ENCODE results near the gene FURIN.
"Not testable (repeated sequence)": the region's sequence is repeated elsewhere in the genome, so short reads cannot be mapped to it uniquely, and the experiment has no call there.

FURIN gene

DNA sequence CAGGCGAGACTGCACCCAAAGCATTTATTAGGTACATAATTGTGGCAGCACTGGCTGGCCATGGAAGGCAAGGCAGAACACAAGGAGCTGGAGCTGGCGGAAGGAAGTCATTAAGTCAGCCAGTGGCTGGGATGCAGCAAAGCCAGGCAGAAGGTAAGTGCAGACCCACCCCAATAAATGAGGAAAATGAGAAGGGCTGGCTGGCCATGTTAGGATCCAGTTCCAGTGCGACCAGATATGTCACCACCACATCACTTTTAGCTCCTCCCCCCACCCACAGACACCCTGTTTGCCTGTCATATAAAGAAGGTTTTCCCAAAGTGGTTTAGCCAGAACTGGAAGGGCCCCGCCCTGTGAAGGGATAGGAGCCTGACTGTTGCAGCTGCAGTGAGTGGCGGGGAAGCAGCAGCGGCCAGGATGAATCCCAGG, at the start of gene FURIN:
Gene FURIN (plus strand): TSS at position 328 of the 429 bp plus-strand sequence. CDS start 7,153 bp downstream, outside the sequence.
- DNase-seq = peak; percentile 89

DNA sequence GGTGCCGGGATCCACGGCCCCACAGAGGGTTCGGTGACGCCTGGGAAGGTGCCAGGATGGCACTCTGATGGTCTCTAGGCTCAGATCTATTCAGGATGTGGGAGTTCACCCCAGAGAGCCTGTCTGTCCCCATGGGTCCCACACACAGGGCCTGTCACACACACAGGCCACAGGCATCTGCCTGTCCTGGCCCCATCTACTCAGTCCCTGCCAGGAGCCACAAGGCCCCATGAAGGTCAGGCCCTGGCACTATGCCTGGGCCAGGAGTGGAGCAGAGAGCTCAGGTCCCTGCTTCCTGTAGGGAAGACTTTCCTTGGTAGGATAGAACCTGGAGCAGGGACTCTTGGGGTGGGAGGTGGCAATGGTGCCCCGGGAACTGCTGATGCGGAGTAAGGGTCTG, 49.0 kb upstream of the FURIN start:
- no peak for DNase-seq

DNA sequence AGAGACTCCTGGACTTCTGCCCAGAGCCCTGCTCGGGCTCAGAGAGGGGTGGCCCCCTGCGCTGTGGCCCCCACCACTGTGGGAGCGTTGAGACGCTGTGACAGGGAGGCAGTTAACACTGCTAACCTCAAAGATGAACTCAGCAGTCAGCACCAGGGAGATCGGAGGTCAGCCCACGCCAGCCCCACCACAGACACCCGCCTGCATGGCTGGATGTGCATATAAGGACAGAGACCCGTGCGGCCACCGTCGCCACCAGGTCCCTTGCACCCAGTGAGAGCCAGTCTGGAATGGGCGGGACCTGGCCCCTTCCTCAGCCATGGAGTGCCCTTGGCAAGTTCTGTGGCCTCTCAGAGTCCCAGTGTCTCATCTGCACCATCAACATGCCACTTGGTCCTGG, 48.5 kb upstream of the FURIN start:
- no peak for DNase-seq

DNA sequence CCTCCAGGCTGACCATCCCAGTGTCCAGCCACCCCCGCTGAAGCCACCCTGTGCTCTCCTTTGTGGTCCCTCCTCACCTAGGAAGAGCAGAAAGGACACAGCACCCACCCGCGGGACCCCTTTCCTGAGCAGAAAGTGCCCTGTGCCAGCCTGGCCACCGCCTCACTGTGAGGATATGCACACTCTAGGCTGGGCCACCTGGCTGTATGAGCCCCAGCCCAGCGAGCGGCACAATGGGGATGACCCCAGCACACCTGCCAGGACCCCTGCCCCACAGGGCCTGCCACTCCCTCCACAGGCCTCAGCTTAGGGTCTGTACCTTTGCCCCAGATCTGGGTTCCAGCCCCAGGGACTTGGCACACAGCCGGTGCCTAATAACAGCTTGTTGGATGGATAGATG, 47.9 kb upstream of the FURIN start:
- DNase-seq = no peak

DNA sequence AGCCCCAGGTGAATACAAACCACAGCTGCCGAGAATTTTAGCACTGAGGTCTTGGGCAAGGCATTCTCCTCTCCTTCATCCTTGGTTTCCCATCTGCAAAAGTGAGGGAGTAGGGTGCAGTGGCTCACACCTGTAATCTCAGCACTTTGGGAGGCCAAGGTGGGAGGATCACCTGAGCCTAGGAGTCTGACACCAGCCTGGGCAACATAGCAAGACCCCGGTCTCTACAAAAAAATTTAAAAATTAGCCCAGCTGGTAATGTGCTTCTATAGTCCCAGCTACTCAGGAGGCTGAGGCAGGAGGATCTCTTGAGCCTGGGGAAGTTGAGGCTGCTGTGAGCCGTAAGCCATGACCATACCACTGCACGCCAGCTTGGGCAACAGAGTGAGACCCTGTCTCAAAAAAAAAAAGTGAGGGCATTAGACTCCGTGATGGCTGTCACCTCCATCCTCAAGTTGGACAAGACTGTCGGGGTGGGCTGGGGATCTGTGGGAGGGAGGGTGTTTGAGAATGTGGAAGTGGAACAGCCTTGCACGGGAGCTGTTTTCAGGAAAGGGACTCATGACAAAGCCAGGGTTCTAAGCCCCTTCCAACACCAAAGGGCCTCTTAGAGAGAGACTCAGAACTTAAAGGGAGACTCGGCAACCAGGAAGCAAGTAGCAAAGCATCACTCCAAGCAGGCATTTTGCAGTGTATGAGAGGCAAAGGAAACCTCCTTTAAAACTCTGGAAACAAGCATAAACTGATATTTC, 46.0 kb upstream of the FURIN start:
- DNase-seq = no peak

DNA sequence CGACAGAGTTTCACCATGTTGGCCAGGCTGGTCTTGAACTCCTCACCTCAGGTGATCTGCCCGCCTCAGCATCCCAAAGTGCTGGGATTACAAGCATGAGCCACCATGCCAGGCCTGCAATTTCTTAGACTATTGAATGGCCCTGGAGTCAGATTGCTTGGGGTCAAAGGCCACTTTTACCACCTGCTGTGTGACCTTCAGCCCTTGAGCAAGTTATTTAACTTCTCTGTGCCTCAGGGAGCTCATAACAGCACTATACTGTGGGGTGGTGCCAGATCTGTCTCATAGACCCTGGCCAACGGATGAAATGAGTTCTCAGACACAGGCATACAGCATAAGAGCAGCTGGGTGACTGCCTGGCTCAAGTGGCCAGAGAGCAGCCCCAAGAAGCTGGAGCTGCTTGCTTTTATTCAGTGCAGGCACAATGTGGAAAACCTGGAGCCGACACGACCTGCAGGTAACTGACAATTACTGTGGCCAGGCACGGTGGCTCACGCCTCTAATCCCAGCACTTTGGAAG, 44.9 kb upstream of the FURIN start:
- DNase-seq = no peak

DNA sequence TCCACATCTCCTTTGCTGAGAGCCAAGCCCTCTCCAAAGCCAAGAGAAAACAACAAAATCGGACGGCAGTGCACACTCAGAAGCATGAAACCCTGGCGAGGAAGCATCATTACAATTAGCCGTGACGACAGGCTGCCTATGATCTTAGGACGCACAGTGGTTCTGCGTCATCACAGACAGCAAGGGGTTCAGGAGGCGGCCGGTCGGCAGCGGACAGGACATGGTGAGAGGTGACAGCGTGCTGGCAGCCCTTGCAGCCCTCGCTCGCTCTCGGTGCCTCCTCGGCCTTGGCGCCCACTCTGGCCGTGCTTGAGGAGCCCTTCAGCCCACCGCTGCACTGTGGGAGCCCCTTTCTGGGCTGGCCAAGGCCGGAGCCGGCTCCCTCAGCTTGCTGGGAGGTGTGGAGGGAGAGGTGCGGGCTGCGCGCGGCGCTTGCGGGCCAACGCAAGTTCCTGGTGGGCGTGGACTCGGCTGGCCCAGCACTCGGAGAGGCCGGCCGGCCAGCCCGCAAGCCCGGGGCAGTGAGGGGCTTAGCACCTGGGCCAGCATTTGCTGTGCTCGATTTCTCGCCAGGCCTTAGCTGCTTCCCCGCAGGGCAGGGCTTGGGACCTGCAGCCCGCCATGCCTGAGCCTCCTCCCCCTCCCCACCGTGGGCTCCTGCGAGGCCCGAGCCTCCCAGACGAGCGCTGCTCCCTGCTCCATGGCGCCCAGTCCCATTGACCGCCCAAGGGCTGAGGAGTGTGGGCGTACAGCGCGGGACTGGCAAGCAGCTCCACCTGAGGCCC, 43.1 kb upstream of the FURIN start:
- not testable (repeated sequence) for DNase-seq

DNA sequence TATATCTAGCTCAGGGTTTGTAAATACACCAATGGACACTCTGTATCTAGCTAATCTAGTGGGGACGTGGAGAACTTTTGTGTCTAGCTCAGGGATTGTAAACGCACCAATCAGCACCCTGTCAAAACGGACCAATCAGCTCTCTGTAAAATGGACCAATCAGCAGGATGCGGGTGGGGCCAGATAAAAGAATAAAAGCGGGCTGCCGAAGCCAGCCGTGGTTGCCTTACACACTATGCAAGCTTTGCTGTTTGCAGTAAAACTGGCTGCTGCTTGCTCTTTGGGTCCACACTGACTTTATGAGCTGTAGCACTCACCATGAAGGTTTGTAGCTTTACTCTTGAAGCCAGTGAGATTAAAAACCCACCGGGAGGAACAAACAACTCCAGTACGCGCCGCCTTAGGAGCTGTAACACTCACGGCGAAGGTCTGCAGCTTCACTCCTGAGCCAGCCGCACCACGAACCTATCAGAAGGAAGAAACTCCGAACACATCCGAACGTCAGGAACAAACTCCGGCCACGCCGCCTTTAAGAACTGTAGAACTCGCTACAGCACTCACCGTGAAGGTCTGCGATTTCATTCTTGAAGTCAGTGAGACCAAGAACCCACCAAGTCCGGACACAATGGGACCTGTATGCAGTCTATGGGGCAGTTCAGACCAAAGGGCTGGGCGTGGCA, 42.0 kb upstream of the FURIN start:
- DNase-seq = not testable (repeated sequence)

DNA sequence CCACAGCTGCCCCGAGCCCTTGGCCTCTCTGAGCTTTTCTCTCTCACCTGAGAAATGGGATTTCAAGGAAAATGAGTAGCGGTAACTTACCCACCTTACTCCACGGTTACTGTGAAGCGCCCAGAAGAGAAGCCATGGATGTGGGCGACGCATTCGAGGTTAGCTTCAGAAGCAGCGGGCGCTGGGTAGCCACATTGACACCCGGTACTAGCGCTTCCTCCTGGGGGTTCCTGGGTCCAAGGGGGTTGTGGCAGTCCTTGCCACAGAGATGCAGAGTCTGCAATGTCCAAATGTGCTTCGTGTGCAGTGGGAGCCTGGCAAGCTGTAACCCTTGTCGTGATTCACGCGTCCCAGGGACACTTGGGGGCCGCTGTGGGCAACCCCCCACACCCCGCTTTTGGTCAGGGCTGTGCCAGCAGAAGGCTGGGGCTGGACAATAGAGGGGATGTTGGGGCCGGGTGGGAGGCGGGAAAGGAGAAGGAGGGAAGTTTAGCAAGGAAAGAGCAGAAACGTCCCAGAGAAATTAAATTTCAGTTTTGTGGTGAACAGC, 41.4 kb upstream of the FURIN start:
- no peak for DNase-seq

DNA sequence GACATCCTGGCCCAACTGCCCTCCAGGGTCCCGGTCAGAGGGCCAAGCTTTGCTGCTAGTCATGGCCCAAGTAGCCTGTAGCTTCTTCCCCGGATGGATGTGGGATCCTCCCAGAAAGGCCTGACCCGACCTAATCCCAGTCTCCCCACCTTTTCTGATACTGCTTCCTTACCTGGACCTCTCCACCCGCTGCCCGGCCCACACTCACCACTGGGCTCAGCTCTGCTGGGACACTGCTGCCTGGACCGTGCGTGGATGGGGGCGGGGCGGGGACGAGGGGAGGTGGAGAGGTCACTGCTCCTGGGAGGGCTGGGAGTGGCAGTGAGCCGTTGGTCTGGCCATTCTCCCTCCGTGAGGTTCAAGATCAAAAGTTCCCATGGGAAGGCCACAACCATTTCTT, 40.3 kb upstream of the FURIN start:
- no peak for DNase-seq

DNA sequence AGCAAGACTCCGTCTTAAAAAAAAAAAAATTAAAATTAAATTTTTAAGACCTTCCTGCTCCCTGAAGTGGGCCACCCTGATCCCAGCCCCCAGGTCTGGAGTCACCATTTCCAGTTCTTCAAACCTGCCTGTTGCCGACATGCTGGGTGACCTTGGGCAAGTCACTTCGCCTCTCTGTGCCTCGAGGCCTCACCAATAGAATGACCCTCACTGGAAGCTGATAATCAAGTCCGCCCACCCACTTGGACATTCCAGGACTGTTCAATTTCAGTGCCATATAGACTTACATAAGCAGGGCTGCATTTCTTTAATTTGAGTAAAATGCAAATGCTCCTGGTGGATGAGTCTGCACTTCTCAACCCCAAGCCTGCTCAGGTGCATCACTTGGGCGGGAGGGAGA, 39.3 kb upstream of the FURIN start:
- DNase-seq = no peak

DNA sequence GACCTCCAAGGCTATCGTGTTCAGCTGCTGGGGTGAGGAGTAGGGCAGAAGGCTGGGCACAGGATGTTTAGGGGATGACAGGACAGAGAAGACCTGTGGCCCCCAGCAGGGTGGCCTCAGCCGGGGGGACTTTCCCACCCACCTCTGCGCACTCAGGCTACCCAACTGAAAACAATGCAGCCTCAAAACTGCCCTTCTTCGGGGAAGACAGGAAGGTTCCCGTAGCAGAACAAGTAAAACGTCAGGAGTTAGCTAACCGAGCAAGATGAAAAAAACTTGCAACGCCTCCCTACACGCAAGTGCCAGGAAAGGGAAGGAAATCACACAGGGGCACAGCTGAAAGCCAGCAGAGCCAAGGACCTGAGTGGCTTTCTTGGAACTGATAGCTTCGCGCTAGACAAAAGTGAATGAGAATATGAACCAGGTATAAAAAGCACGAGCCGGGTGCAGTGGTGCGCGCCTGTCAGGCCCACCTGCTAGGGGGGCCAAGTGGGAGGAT, 38.4 kb upstream of the FURIN start:
- DNase-seq = no peak

DNA sequence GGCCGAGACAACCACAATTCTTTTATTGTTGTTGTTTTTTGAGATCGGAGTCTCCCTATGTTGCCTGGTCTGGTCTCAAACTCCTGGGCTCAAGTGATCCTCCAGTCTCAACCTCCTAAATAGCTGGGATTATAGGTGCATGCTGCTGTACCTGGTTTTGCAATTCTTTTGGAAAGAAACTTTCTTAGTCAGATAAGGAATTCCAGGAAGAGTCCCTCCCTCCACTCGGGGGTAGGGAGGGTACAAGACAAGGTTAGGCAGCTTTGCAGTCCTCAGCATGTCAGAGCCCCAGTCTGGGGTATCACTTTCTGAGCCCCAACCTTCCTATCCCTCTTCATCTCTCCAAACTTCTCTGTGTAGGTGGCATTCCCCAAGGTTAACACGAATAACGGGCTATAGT, 33.8 kb upstream of the FURIN start:
- no peak for DNase-seq

DNA sequence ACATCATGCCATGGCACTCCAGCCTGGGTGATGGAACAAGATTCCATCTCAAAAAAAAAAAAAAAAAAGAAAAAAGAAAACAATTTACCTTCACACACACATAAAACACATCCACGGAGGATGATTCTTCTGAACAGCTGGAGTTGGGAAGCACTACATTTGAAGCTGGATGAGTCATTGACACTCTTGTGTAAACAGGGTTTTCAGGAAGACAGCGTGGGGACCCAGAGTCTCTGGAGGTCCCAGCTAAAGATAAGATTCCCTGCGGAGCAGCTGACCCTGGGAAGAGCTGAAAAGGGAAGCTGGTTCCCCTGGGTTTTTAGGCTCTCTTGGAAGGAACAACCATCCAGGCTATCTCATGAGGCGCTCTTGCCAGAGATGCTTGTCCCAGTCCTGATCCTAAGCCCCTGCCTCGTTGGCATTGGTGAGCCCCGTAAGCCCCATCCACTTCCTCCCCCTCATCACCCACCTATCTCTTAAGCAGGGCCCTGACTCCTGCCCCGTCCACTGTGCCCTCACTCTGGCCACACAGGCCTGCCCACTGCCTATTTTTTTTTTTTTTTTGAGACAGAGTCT, 32.0 kb upstream of the FURIN start:
- no peak for DNase-seq

DNA sequence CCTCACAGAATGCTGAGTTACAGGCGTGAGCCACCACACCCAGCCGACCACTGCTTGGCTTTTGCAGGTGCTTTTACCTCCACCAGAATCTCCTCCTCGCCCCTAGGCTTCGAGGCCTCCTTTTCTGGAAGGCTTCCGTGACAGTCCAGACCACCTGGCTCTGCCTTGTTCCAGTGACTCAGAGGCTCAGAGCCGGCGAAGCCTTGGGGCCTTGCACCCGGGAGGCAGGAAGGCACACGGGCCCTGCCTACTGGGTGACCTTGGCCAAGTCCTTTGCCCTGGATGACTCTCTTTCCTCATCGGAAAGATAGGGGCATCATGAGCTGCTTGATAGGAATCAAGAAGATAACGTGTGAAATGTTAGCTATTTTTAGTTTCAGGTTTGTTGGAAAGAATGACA, 31.3 kb upstream of the FURIN start:
- no peak for DNase-seq

DNA sequence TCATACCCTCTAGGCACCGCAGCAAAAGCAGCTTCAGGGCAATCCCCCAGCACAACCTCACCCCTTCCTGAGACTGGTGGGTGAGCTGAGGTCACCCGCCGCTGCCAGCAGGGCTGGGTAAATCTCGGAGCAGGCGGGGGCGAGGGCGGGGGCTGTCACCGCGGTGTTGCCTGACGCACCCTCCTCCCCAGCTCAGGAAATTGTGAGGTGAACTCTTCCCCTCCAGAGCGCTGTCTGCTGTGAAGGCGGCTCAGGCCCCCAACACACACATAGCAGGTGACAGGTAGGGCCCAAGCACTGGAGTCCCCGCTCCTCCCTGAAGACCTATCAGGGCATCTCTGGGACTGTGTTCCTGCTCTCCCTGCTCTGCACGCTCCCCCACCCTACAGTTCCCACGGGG, 30.2 kb upstream of the FURIN start:
- no peak for DNase-seq

DNA sequence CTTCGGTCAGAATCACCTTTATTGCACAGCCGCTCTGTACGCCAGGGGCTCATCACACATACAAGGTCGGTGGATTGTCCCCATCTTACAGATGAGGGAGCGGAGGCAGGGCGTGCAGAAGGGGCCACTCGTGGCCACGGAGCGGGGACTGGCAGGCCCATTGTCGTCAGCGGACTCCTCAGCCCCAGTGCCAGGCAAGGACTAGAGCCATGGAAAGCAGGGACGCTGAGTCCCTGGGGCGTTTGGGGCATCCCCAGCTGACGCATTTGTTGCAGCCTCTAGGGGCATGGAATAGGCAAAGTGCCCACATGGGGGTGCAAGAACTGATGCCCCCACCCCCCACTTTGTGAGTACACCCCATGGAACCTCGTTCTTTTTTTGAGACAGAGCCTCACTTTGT, 29.8 kb upstream of the FURIN start:
- DNase-seq = no peak

DNA sequence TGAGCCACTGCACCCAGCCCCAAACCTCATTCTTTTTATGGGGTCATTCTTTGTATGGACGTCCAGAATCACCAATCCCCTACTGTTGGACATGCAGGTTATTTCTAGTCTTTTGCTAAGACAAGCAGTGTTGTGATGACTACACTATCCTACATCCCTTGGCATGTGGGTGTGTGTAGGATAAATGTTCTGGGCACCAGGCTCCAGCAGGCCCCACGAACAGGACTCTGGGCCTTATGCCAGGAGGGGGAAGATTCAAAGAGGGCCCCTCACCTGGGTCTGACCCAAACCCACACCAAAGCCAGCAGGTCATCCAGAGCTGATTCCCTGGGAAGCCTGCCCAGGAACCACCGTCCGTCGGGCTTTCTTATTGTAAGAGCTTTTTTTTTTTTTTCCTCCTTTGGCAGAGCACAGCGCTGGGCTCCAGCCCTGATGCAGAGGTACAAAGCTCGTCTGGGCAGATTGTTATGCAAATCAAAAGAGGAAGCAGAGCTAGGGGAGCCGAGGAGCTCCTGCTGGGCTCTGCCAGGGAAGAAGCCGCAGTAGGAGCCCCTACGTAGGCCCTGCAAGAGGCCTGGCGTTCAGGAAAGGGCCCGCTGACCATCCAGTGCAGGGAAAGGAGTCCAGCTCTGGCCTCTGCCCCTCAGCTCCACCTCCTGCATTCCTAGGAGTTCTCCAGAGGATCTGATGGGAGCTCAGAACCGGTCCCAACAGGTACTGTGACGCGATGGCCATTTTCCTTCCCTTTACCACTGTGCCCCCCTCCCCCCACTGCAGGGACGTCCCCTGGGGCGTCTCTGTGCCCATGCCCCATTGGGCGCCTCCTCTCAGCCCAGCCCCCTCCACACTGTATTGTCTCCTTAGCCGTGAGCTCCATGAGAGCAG, 29.0 kb upstream of the FURIN start:
- DNase-seq = no peak

DNA sequence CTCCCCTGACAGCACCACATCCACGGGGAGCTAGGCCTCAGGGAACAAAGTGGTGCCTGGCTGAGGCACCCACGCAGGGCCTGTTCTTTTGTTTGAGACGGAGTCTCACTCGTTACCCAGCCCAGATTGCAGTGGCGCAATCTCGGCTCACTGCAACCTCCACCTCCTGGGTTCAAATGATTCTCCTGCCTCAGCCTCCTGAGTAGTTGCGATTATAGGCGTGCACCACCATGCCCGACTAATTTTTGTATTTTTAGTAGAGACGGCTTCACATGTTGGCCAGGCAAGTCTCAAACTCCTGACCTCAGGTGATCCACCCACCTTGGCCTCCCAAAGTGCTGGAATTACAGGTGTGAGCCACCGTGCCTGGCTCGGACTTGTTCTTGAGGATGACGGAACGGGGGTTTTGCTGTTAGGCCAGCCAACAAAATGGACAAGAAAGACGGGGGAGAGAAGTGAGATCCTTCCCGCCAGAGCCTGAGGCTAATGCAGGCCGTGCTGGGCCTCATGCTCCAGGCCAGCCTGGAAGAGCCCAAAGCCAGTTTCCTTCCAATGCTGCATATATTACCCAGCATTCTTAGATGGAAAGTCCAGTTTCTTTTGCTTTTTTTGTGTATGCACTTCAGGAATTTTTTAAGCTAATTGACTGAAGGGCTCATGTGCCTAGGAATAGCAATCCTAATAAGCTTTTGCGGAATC, 28.1 kb upstream of the FURIN start:
- DNase-seq = no peak

DNA sequence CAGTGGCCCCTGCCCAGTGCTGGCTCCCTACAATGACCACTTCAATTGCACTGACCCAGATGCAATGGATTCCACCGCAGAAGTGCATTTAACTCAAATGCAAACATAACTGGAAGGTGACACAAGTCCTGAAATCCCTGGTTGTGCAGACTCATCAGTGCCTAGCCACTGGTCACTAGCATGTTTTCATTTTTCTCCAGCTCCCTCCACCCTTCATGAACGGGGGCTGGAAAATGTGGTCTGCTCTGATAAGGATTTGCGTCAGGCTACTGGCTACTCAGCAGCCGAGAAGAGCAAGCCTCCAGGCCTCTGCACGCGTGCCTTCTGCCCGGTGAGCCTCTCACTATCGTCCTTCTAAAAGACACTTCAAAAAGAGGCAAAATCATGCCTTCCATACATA, 27.4 kb upstream of the FURIN start:
- no peak for DNase-seq

DNA sequence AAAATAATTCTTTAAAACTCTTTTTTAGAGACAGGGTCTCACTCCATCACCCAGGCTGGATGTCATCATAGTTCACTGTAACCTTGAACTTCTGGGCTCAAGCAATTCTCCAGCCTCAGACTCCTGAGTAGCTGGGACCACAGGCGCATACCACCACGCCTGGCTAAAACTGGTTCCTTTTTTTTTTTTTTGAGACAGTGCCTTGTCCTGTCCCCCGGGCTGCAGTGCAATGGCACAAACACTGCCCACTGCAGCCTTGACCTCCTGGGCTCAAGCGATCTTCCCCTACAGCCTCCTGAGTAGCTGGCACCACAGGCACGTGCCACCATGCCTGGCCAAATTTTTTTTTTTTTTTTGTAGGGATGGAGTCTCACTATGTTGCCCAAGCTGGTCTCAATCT, 23.7 kb upstream of the FURIN start:
- DNase-seq = no peak

Measured in NCI-H510A (cell line).